ENCODE measurements around the gene ASZ1.

GRCh38 chr7:117445206-117445605 is 17.9 kb upstream of the ASZ1 start:
- no peak for TF ChIP-seq CTCF (IDR thresholded peaks at IDR 0.05; ENCODE audit: insufficient read depth, low read depth, low read length)
- no peak for TF ChIP-seq EZH2 (IDR thresholded peaks at IDR 0.05; ENCODE audit: insufficient read depth, low read length)
